ENCODE results near the gene GSE1.
A peak's percentile ranks its signal among the peaks of the same experiment; 100 is the strongest.

Gene GSE1

DNA sequence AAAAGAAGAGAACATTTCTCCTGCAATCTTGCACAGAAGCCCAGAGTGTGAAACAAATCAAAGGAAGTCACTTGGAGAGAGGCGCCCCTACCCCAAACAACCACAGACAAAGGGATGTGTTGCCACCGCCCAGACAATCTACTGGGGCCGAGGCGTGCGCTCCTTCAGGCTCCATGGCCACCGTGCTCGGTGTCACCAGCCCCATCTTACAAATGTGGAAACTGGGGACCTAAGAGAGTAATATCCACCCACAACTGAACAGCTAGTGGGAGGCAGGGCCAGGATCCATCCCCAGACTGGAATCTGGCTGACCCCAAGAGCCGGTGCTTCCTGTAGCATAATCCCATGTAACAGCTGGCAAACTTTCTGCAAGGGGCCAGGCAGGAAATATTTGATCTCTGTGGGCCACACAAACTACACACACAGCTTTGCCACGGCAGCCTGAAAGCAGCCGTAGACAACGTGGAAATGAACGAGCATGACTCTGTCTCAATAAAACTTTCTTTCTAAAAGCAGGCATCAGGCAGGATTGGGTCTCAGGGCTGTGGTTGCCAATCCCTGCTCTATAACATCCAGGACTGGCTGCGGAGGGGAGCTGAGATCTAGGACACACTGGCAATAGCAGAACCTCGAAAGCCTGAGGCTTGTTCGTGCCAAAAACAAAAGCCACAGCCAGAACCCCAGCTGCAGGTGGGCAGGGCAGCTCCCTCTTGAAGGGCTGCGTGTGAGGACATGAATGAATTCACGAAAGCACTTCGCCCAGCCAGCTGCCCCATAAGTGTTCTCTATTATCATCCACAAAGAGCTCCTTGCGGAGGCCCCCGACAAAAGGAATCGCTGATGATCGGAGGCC lies 102.3 kb downstream of the GSE1 start:
- H3K14ac ChIP-seq (ENCODE audit: low read length in 2 of 2), result no peak overlapping the region
- no peak overlapping the region for H2AFZ ChIP-seq (ENCODE audit: low read depth, low read length)
- peaks cover 5% of the 10 kb centered on the region for H3K4me1 ChIP-seq (ENCODE audit: control insufficient read depth, insufficient read depth, low read depth, low read length)
- H3K18ac ChIP-seq (ENCODE audit: low read depth in 1 of 2, low read length in 2 of 2), result peak overlapping the region in 1 of 2 experiments; percentile 44
- H3K4me2 ChIP-seq (ENCODE audit: low read length, poor library complexity, severe bottlenecking), result no peak overlapping the region
- H3K23ac ChIP-seq (ENCODE audit: low read length in 2 of 2), result no peak overlapping the region
- no peak overlapping the region for H3K4ac ChIP-seq (ENCODE audit: low read depth in 1 of 2, low read length in 2 of 2)
- peak; percentile 57 for DNase-seq
- H2BK5ac ChIP-seq (ENCODE audit: low read depth, low read length, poor library complexity, severe bottlenecking), result no peak overlapping the region
- WGBS, result 51% methylated on average over 21 of the region's 22 CpGs
- H2BK120ac ChIP-seq (ENCODE audit: low read depth, low read length), result no peak overlapping the region
- H3K9me3 ChIP-seq (ENCODE audit: control insufficient read depth, low read length), result peaks cover 10% of the 10 kb centered on the region
- H2AK5ac ChIP-seq (ENCODE audit: low read length, severe bottlenecking), result no peak overlapping the region
- no peak overlapping the region for H4K8ac ChIP-seq (ENCODE audit: low read length)
- H4K91ac ChIP-seq (ENCODE audit: low read length), result no peak overlapping the region
- H3K9ac ChIP-seq (ENCODE audit: low read length), result peak overlapping the region; percentile 29
- H2BK15ac ChIP-seq (ENCODE audit: low read depth, poor library complexity, severe bottlenecking), result no peak overlapping the region
- no peaks in the 10 kb centered on the region for H3K79me1 ChIP-seq (replicated peaks; ENCODE audit: low read length, poor library complexity, severe bottlenecking)
- no peak overlapping the region for H2BK12ac ChIP-seq (ENCODE audit: low read length in 2 of 2)
- no peaks in the 10 kb centered on the region for H3K36me3 ChIP-seq (ENCODE audit: control insufficient read depth in 1 of 2, insufficient read depth in 2 of 2, low read depth in 1 of 2, low read length in 2 of 2)
- H3K4me3 ChIP-seq (ENCODE audit: insufficient read depth in 1 of 2, low read depth in 1 of 2, low read length in 2 of 2), result peak overlapping the region in 1 of 2 experiments; percentile 11
- peaks cover 34 to 59% of the 10 kb centered on the region in 2 experiments for H3K27me3 ChIP-seq (ENCODE audit: control insufficient read depth in 1 of 2, insufficient read depth in 1 of 2, low read length in 2 of 2)
- no peak overlapping the region for H3K27ac ChIP-seq (ENCODE audit: low read length, poor library complexity, severe bottlenecking)

- H3K79me1 ChIP-seq (replicated peaks; ENCODE audit: low read length, poor library complexity, severe bottlenecking), result no peaks in the 10 kb centered on the region
- 17% methylated on average over 7 of the region's 9 CpGs for WGBS
- no peak overlapping the region for H3K9ac ChIP-seq (ENCODE audit: low read length)
- H2BK12ac ChIP-seq (ENCODE audit: low read length in 2 of 2), result no peak overlapping the region
- no peak overlapping the region for H3K14ac ChIP-seq (ENCODE audit: low read length in 2 of 2)
- peaks cover 7% of the 10 kb centered on the region for H3K4me1 ChIP-seq (ENCODE audit: control insufficient read depth, insufficient read depth, low read depth, low read length)
- no peak overlapping the region for H3K4ac ChIP-seq (ENCODE audit: low read depth in 1 of 2, low read length in 2 of 2)
- peaks cover 34 to 59% of the 10 kb centered on the region in 2 experiments for H3K27me3 ChIP-seq (ENCODE audit: control insufficient read depth in 1 of 2, insufficient read depth in 1 of 2, low read length in 2 of 2)
- H3K4me2 ChIP-seq (ENCODE audit: low read length, poor library complexity, severe bottlenecking), result no peak overlapping the region
- no peak overlapping the region for H2AK5ac ChIP-seq (ENCODE audit: low read length, severe bottlenecking)
- no peak overlapping the region for H3K23ac ChIP-seq (ENCODE audit: low read length in 2 of 2)
- H4K8ac ChIP-seq (ENCODE audit: low read length), result peak overlapping the region; percentile 78
- no peak overlapping the region for H2BK15ac ChIP-seq (ENCODE audit: low read depth, poor library complexity, severe bottlenecking)
- no peak overlapping the region for H2AFZ ChIP-seq (ENCODE audit: low read depth, low read length)
- H2BK5ac ChIP-seq (ENCODE audit: low read depth, low read length, poor library complexity, severe bottlenecking), result no peak overlapping the region
- H4K91ac ChIP-seq (ENCODE audit: low read length), result no peak overlapping the region
- H3K18ac ChIP-seq (ENCODE audit: low read depth in 1 of 2, low read length in 2 of 2), result peak overlapping the region; percentile 15 to 75
- no peak for DNase-seq
- H3K36me3 ChIP-seq (ENCODE audit: control insufficient read depth in 1 of 2, insufficient read depth in 2 of 2, low read depth in 1 of 2, low read length in 2 of 2), result no peaks in the 10 kb centered on the region
- peak overlapping the region in 1 of 2 experiments; percentile 11 for H3K4me3 ChIP-seq (ENCODE audit: insufficient read depth in 1 of 2, low read depth in 1 of 2, low read length in 2 of 2)
- H3K9me3 ChIP-seq (ENCODE audit: control insufficient read depth, low read length), result peaks cover 10% of the 10 kb centered on the region
- H3K27ac ChIP-seq (ENCODE audit: low read length, poor library complexity, severe bottlenecking), result no peak overlapping the region
- no peak overlapping the region for H2BK120ac ChIP-seq (ENCODE audit: low read depth, low read length)
Measured at GRCh38 chr16:85716022-85716679, 103.0 kb downstream of the GSE1 start.

DNA sequence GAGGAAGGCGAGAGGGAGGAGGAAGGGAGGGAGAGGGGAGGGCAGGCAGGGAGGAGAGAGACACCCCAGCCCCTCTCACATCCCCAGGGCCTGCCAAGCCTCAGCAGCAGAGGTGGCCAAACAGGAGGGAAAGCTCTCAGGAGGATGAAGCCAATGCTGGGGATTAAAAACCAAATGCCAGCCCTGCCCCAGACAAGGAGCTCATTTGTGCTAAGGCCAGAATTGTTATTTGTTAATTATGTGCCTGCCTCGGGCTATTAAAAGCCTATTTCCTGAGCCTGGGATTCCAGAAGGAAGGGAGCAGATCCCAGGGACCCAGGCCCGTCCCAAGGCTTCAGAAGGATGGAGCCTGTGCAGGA lies 103.5 kb downstream of the GSE1 start:
- no peak overlapping the region for H3K4me2 ChIP-seq (ENCODE audit: low read length, poor library complexity, severe bottlenecking)
- no peaks in the 10 kb centered on the region for H3K36me3 ChIP-seq (ENCODE audit: control insufficient read depth in 1 of 2, insufficient read depth in 2 of 2, low read depth in 1 of 2, low read length in 2 of 2)
- H3K4me1 ChIP-seq (ENCODE audit: control insufficient read depth, insufficient read depth, low read depth, low read length), result peaks cover 7% of the 10 kb centered on the region
- H2AFZ ChIP-seq (ENCODE audit: low read depth, low read length), result no peak overlapping the region
- H2BK5ac ChIP-seq (ENCODE audit: low read depth, low read length, poor library complexity, severe bottlenecking), result no peak overlapping the region
- H3K27me3 ChIP-seq (ENCODE audit: control insufficient read depth in 1 of 2, insufficient read depth in 1 of 2, low read length in 2 of 2), result peaks cover 34 to 57% of the 10 kb centered on the region in 2 experiments
- H3K14ac ChIP-seq (ENCODE audit: low read length in 2 of 2), result peak overlapping the region in 1 of 2 experiments; percentile 22
- no peak overlapping the region for H3K23ac ChIP-seq (ENCODE audit: low read length in 2 of 2)
- no peak for DNase-seq
- peak overlapping the region; percentile 78 for H4K8ac ChIP-seq (ENCODE audit: low read length)
- no peak overlapping the region for H3K27ac ChIP-seq (ENCODE audit: low read length, poor library complexity, severe bottlenecking)
- no peaks in the 10 kb centered on the region for H3K79me1 ChIP-seq (replicated peaks; ENCODE audit: low read length, poor library complexity, severe bottlenecking)
- H3K9ac ChIP-seq (ENCODE audit: low read length), result no peak overlapping the region
- no peak overlapping the region for H3K4me3 ChIP-seq (ENCODE audit: insufficient read depth in 1 of 2, low read depth in 1 of 2, low read length in 2 of 2)
- H2BK15ac ChIP-seq (ENCODE audit: low read depth, poor library complexity, severe bottlenecking), result no peak overlapping the region
- H3K9me3 ChIP-seq (ENCODE audit: control insufficient read depth, low read length), result peaks cover 10% of the 10 kb centered on the region
- H2BK12ac ChIP-seq (ENCODE audit: low read length in 2 of 2), result no peak overlapping the region
- H2AK5ac ChIP-seq (ENCODE audit: low read length, severe bottlenecking), result no peak overlapping the region
- no peak overlapping the region for H2BK120ac ChIP-seq (ENCODE audit: low read depth, low read length)
- H4K91ac ChIP-seq (ENCODE audit: low read length), result no peak overlapping the region
- H3K4ac ChIP-seq (ENCODE audit: low read depth in 1 of 2, low read length in 2 of 2), result peak overlapping the region in 1 of 2 experiments; percentile 57
- H3K18ac ChIP-seq (ENCODE audit: low read depth in 1 of 2, low read length in 2 of 2), result peak overlapping the region; percentile 29 to 75
- WGBS, result 68% methylated on average over 2 of the region's 3 CpGs

Measured in mesenchymal stem cell (in vitro differentiated cells and primary cell).